DND-41 (cell line): ENCODE measurements around the gene CAVIN3.

Source experiments
- EZH2 ChIP-seq: IDR thresholded peaks from 3 replicates; pipeline ENCODE4 v1.6.1; 2012; ENCODE audit warnings: borderline replicate concordance, low read depth, mild to moderate bottlenecking, moderate library complexity, low read length, inconsistent platforms; ENCODE audit not compliant: severe bottlenecking
- TF ChIP-seq, protein P1 (sequence below): IDR thresholded peaks from 2 replicates; pipeline ENCODE4 v1.5.1; 2012; ENCODE audit warnings: borderline replicate concordance, low read length, moderate library complexity, mild to moderate bottlenecking; ENCODE audit not compliant: poor library complexity, severe bottlenecking; ENCODE audit errors: extremely low read depth

DNA sequence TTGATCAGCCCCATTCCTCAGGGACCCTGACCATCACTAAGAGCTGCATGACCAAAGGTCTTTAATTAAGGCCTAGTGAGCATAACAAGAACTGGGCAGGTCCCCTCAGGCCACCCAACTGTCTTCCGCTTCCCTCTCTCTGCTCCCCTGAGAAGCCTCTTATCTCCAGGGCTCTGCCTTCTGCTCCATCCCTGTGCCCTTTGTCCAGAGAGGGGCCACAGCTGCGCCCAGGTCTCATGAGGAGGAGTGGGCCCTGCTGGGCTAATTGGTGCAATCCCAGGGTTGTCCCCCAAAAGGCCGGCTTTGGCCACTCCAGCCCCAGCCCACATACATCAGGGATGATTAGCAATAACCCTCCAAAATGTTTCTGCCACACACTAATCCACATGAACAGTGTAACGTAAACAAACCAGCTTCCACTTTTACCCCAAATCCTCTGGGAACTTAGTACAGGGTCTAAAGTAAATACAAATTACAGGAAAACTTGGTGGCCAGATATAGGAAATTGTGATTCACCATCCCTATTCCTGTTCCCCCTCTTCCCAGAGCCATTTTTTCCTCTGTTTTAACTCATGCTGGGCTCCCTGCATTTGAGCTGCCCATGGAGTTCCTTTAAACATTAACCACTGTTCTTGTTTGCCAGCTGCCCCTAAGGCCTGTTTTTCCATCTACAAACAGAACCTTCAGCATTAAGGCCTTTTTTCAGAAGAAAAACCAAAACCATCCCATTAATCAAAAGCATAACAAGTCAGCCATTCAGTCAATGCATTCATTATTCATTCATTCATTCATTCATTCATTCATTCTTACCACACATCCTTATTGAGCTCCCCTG is 34.6 kb upstream of the CAVIN3 start:
- TF ChIP-seq, protein P1, sequence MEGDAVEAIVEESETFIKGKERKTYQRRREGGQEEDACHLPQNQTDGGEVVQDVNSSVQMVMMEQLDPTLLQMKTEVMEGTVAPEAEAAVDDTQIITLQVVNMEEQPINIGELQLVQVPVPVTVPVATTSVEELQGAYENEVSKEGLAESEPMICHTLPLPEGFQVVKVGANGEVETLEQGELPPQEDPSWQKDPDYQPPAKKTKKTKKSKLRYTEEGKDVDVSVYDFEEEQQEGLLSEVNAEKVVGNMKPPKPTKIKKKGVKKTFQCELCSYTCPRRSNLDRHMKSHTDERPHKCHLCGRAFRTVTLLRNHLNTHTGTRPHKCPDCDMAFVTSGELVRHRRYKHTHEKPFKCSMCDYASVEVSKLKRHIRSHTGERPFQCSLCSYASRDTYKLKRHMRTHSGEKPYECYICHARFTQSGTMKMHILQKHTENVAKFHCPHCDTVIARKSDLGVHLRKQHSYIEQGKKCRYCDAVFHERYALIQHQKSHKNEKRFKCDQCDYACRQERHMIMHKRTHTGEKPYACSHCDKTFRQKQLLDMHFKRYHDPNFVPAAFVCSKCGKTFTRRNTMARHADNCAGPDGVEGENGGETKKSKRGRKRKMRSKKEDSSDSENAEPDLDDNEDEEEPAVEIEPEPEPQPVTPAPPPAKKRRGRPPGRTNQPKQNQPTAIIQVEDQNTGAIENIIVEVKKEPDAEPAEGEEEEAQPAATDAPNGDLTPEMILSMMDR: no peak
- no peak for TF ChIP-seq EZH2
